HG02943 (cell line): Measurements from ENCODE around the gene SCAPER.
"Not testable (repeated sequence)": the region's sequence is repeated elsewhere in the genome, so short reads cannot be mapped to it uniquely, and the experiment has no call there.

Experiments used
- ATAC-seq: cut with Tn5 transposase; IDR thresholded peaks from one replicate; pipeline ENCODE4 v1.9.1; 2021; ENCODE audit warnings: mild to moderate bottlenecking, low read depth, moderate library complexity; ENCODE audit not compliant: unreplicated experiment

Gene SCAPER

DNA sequence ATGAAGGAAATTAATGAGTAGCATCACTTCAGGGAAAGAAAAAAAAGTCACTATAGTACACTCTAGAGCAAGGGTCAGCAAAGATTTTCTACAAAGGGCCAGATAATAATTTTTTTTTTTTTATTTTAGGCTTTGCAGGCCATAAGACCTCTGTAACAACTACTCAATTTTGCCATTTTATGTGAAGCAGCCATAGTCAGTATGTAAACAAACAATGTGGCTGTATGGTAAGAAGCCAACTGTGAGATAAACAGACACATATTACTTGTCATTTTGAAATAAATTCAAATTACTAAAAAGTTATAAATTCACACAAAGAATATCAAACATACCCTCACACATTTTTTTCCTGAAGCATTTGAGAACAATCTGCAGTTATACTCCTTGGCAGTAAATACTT, 40.6 kb downstream of the SCAPER start:
- no peak for ATAC-seq

DNA sequence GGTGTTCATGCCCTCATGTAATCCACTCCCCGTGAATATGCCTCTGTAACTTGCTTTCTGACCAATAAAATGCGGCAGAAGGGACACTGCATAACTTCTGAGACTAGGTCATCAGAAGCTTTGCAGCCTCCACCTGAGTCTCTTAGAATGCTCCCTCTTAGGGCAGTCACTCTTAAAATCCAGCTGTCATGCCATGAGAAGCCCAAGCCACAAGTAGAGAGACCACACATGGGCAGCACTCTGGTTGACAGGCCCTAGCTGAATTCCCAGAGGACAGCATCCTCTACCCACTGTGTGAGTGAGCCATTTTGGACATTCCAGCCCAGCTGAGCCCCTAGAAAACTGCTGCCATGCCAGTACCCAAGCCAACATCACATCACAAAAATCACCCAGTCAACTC, 41.4 kb downstream of the SCAPER start:
- no peak for ATAC-seq

DNA sequence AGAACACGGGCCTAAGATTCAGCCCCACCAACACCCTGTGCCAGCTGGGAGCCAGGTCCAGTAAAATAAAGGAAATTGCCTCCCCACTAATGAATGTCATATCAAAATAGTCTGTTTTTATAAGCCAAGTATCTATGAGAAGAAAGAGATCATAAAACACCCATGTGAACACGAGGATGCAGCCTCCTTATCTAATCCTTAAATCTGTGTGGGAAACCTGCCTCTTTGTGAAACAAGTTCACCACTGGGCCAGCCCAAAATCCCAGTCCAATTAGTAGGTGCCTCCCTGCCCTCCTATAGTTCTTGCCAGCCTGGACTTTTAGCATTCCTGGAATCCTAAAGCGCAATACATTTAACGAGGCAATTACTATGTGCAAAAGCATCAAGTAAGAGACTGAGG, 42.0 kb downstream of the SCAPER start:
- no peak for ATAC-seq

DNA sequence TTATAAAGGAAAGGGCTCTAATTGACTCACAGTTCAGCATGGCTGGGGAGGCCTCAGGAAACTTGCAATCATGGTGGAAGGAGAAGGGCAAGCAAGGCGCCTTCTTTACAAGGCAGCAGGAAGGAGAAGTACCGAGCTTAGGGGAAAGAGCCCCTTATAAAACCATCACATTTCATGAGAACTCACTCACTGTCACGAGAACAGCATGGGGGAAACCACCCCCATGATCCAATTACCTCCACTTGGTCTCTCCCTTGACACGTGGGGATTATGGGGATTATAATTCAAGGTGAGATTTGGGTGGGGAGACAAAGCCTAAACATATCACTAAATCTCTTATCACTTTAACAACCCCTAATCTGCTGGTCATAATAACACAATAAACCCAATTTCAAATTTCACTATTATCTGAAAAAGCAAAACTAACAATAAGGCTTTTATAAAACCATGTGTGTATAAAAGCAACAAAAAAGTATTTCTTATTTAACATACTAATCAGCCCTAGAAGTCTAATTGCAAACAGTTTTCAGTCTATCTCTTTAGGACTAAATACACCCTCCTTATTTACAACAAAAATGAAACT, 43.2 kb downstream of the SCAPER start:
- no peak for ATAC-seq

DNA sequence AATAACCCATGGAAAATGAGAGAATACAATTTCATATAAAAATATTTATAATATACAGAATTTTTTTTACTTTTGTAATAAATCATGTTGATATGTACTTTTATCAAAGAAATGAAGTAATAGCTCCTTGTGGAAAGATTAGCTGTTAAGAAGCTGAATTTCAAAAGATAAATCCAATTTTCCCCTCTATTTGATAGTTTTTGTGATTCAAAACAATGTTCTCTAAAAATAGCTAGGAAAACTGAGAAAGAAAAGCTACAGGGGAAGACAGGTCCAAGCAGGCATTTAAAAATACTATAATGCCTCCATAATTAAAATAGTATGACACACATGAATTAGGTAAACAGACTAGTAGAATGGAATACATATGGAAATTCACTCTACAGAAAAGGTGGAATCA, 44.9 kb downstream of the SCAPER start:
- ATAC-seq, result no peak

DNA sequence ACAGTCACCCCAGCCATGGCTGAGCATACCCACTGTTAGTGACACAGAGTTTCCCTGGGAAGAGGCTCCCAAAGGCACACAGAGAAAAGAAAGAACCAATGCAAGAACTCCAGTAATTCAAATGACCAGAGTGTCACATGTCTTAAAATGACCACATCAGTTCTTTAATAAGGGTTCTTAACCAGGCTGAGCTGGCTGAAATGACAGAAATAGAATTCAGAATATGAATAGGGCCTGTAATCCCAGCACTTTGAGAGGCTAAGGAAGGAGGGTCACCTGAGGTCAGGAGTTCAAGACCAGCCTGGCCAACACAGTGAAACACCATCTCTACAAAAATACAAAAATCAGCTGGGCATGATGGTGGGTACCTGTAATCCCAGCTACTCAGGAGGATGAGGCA, 54.8 kb downstream of the SCAPER start:
- ATAC-seq, result not testable (repeated sequence)

DNA sequence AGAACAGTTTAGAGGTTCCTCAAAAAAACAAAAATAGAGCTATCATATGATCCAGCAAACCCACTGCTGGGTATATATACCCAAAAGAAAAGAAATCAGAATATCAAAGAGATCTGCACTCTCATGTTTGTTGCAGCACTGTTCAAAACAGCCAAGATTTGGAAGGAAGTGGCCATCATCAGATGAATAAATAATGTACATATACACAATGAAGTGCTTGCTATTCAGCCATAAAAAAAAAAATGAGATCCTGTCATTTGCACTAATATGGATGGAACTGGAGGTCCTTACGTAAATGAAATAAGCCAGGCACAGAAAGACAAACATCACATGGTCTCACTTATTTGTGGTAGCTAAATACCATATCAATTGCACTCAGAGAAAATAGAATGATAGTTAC, 58.4 kb downstream of the SCAPER start:
- ATAC-seq, result no peak

DNA sequence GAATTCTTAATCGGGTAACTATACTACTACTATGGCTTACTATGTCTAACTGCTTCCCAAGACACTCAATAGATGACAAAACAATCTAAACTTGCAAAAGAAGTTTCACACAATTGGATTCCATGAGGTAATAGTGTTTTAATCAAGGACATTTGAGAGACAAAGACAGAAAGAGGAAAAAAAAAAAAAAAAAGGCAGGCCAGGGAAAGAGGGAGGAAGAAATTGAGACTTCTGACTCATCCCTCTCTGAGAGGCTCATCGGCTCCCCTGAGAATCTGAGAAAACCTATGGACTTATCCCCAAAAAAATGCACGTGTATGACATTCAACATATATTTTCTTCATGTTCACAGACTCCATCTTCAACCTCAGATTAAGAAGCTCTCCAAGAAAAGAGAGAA, 61.0 kb downstream of the SCAPER start:
- no peak for ATAC-seq

DNA sequence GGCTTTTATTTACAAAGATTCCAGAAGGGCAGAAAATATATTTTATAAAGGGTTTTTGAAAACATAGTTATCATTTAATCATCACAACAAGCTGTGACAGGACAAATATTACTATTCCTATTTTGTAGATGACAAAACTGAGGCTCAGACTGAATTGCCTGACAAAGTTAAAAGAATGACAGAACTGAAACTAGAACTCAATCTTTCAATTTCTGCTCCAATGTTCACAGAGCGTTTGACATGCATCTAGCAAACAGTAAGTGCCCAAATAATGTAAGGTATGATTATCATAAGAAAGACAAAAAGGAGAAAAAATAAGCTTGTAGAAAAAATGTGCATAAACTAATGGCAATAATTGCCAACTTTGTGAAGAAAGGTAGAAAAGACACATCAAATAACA, 61.9 kb downstream of the SCAPER start:
- ATAC-seq, result no peak

DNA sequence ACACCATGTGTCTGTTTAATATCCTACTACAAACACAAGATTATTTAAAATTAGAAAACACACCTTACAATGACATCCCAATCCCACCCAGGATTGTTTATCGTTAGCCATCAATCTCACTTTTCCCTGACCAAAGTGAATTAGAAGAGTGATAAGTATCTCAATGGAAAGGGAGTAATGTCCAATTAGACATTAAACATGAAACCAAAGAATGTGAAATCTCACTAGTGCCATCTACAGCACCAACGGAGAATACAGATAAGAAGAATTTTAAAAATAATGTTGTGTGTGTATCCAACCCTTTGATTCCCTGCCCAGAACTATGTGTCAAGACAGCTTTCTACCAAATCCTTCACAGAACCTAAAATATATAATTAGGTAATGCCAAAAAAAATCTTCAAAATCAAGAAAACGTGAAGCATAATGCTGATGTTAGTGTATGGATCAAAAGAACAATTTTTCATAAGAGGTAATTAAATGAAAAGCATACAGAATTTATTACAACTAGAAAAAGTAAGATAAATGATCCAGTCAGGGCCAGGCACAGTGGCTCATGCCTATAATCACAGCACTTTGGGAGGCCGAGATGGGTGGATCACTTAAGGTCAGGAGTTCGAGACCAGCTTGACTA, 64.2 kb downstream of the SCAPER start:
- no peak for ATAC-seq

DNA sequence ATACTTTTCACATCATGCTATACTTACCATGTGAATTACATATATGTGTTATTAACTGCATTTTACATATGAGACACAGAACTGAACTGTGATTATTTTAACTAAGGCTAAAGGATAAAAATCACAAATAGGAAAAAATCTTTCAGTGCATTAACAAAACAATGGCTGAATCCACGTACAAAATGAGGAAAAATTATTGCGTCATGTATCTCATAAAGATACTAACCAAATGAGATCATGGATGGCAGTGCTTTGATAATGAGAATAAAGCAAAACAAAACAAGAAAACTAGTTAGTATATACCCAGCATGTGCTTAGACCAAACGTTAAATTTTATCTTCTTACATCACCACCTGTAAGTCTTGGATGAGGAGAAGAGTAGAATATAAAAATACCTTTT, 66.0 kb downstream of the SCAPER start:
- no peak for ATAC-seq

DNA sequence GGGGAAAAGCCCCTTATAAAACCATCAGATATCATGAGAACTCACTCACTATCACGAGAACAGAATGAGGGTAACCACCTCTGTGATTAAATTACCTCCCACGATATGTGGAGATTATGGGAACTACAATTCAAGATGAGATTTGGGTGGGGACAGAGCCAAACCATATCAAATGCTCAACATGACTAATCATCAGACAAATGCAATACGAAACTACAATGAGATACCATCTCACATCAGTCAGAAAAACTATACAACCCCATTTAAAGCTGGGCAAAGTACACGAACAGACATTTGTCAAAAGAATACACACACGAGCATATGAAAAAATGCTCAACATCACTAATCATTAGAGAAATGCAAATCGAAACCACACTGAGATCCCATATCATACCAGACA, 67.7 kb downstream of the SCAPER start:
- no peak for ATAC-seq

DNA sequence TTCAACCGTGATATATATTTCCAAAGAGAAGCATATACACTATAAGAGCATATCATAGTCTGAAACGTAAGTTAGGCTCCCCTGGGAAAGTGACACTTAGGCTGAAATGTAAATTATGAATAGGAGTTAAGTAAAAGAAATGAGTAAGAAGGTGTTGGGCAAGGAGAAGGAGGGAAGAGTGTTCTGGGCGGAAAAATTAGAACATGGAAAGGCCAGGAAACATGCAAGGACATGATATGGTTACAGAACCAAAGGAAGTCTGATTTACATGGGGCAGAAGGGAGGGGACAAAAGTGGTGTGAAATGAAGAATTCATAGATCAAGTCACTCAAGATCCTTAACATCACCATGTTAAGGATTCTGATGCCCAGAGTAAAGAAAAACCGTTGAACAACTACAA, 75.2 kb downstream of the SCAPER start:
- ATAC-seq, result no peak

DNA sequence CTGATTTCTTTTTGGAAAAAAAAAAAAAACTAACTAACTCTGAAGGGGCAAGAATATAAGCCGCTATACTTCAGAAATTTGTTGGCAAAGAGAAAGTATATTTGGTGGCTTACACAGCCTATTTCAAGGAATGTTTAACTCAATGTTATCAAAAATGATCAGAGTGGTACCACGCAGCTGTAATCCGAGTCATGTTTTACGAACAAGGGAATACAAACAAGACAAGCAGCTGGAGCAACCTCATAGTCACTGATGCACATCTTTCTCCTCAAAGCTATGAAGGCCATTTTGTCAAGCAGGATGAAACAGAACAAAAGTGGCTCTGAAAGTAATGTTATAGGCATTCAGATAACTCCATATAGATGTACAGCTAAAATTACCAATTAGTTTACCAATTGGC, 81.2 kb downstream of the SCAPER start:
- no peak for ATAC-seq

DNA sequence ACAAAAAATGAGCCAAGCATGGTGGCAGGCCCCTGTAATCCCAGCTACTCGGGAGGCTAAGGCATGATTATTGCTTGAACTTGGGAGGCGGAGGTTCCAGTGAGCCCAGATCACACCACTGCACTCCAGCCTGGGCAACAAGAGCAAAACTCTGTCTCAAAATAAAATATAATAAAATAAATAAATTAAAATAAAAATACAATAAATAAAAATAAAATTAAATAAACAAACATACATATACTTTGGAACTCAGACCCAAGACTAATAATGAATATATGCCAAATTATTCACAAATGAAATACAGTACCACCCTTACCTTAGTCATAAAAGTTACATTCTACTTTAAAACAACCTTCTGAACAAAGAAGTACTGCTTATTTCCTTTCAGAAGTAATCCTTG, 81.8 kb downstream of the SCAPER start:
- ATAC-seq, result no peak

DNA sequence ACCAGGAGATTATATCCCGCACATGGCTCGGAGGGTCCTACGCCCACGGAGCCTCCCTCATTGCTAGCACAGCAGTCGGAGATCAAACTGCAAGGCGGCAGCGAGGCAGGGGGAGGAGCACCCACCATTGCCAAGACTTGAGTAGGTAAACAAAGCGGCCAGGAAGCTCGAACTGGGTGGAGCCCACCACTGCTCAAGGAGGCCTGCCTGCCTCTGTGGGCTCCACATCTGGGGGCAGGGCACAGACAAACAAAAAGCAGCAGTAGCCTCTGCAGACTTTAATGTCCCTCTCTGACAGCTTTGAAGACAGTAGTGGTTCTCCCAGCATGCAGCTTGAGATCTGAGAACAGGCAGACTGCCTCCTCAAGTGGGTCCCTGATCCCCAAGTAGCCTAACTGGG, 86.2 kb downstream of the SCAPER start:
- ATAC-seq, result not testable (repeated sequence)

DNA sequence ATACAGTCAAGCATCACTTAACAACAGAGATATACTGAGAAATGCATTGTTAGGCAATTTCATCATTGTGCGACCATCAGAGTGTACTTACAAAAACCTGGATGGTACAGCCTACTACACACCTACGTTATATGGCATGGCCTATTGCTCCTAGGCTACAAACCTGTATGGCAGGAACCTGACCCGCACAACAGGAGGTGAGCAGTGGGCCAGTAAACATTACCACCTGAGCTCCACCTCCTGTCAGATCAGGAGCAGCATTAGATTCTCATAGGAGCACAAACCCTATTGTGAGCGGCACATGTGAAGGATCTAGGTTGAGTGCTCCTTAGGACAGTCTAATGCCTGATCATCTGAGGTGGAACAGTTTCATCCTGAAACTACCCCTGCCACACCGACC, 89.7 kb downstream of the SCAPER start:
- ATAC-seq, result no peak

DNA sequence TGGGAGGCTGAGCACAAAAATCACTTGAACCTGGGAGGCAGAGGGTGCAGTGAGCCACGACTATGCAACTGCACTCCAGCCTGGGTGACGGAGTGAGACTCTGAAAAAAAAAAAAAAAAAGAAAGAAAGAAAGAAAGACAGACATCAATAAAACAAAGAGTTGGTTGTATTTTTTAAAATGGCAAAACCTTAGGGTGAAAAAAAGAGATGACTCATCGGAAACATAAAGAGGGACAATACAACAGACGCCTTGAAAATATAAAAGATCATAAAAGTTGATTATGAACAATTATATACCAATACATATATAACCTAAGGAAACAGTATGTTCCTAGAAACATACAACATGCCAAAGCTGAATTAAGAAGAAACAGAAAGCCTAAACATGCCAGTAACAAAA, 92.8 kb downstream of the SCAPER start:
- no peak for ATAC-seq

DNA sequence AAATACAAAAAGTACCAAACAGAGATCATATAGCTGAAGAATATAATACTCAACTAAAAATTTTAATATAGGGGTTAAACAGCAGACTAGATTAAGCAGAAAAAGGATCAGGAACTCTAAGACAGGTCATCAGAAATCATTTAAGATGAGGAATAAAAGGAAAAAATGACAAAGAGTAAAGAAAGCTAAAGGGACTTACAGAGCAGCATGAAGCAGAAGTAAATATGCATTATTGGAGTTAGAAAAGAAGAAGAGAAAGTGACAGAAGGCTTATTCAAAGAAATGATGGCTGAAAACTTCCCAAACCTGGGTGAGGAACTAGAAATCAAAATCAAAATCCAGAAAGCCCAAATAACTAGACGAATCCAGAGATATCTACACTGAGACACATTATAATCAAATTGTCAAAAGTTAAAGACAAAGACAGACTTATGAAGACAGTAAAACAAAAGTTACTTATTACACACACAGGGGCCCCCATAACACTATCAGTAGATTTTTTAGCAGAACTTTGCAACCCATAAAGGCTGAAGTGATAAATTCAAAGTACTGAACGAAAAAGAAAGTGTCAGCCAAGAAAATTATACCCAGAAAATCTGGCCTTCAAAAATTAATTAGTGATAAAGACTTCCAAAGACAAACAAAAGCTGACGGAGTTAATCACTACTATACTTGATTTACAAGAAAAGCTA, 95.6 kb downstream of the SCAPER start:
- no peak for ATAC-seq

DNA sequence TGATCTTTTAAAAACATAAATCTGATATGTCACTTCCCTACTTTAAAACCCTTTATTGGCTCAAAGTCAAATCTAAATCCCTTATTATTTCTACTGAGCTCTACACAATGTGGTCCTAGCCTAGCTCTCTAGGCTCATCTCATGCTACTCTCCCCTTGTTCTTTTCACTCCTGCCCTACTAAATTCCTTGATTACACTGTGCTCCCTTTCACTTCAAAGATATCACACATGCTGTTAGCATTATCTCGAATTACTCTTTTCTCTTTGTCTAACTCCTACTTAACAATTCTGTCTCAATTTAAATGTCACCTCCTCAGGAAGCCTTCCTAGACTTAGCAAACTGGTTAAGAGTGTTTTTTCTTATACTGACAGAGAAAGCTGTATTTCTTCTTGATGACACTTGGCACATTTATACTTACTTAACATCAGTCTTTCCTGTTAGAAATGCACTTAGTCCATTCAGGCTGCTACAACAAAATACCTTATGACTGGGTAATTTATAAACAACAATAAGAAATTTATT, 102.0 kb downstream of the SCAPER start:
- ATAC-seq, result no peak

DNA sequence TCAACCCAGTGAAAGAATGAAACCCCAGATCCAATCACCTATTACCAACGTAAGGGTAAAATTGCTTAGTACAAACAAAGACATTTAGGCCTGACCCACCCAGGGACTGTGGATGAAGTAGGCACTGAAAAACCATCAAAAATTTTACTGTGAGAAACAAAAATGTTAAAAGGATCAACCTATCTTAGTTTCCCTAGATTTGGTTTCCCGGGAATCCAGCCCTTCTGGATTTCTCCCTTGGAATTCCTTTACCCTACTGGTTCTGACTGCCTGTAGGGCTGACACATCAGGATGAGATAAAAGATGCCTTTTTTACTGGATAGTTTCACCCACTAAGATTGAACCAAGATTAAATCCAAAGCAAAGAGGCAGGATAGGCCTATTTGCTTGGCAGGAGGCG, 102.7 kb downstream of the SCAPER start:
- no peak for ATAC-seq

DNA sequence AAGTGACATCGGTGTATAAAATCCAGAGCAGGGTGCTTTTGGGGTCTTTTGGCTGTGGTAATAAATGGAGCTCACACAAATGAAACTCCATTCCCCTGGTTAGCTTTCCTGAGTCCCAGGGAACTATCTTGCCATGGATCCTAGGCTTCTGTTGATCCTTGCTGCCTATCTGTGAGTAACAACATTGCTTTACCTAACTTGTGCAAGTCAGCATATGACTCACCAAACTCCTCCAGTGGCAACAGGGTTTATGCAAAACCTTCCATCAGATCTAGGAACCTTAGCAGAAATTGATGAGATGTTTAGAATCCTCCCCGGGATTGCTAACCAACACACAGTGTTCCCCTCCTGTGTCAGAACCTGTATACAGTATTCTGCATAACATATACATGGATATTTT, 105.4 kb downstream of the SCAPER start:
- ATAC-seq, result no peak
